GM10266 (cell line): ENCODE results near the gene MCF2L2.

Experiments used
- DNase-seq: peaks from one replicate; pipeline ENCODE4 v3.0.0; 2012; ENCODE audit errors: extremely low spot score
- CTCF ChIP-seq: IDR thresholded peaks from 2 replicates; pipeline ENCODE4 v1.5.1; 2012; ENCODE audit warnings: mild to moderate bottlenecking, low read depth; ENCODE audit not compliant: control insufficient read depth, insufficient read depth; ENCODE audit errors: missing control alignments

MCF2L2 gene

GRCh38 chr3:183163563-183163962 lies 264.9 kb downstream of the MCF2L2 start:
- TF ChIP-seq CTCF, result no peak
- no peak for DNase-seq

- DNase-seq, result peak; percentile 90
- peak; percentile 53 for TF ChIP-seq CTCF
These were observed 266.7 kb downstream of the MCF2L2 start for GRCh38 chr3:183161552-183162336.

GRCh38 chr3:183160616-183161015 lies 267.8 kb downstream of the MCF2L2 start:
- DNase-seq, result no peak
- no peak for TF ChIP-seq CTCF

GRCh38 chr3:183159333-183159732 lies 269.1 kb downstream of the MCF2L2 start:
- TF ChIP-seq CTCF, result peak; percentile 55
- DNase-seq, result no peak

- TF ChIP-seq CTCF, result no peak
- peak; percentile 95 for DNase-seq
These were observed 269.8 kb downstream of the MCF2L2 start for GRCh38 chr3:183158551-183159006.

GRCh38 chr3:183158113-183158512 lies 270.3 kb downstream of the MCF2L2 start:
- peak; percentile 70 for DNase-seq
- TF ChIP-seq CTCF, result no peak

GRCh38 chr3:183156266-183156665 lies 272.2 kb downstream of the MCF2L2 start:
- no peak for DNase-seq

More at GRCh38 chr3:183156266-183156665, 272.2 kb downstream of the MCF2L2 start:
- TF ChIP-seq CTCF, result no peak
